Endothelial cell of umbilical vein (primary cell): Measurements from ENCODE around the gene CCBE1. TPM values are rescaled to one million over a fixed set of nuclear protein-coding genes. Genes with fewer than 3 reads are reported as not detected.

ENCODE experiments used
- BruUV-seq: library from RNA; stranded (reverse); fragments of 400-500 nt; replicated peaks from 2 replicates; lab custom pipeline; 2021; lab: Mats Ljungman, UMichigan
- CTCF ChIA-PET: fragments of 300-600, 350-600 bp; sonication (Branson Sonifier 250); formaldehyde crosslinking; loops from one replicate; lab custom pipeline; 2021; ENCODE audit warnings: antibody characterized with exemption, inconsistent platforms; lab: Charles Lee
- POLR2A ChIA-PET: fragments of 300-600, 350-600 bp; sonication (Branson Sonifier 250); formaldehyde crosslinking; loops from one replicate; lab custom pipeline; 2021; ENCODE audit warnings: antibody characterized with exemption, inconsistent platforms; lab: Charles Lee
- DNase-seq: peaks from one replicate; pipeline ENCODE4 v3.0.0-alpha.2; 2011; ENCODE audit warnings: low read depth, low spot score
- FAIRE-seq: peaks from 2 replicates; lab custom pipeline; 2011; peaks lifted over from hg19 to GRCh38; lab: Jason Lieb, UNC
- H2AFZ ChIP-seq: 2 replicates; pipeline ENCODE4 v1.6.0; 2012; ENCODE audit warnings: low read depth, low read length, control low read depth, inconsistent platforms
- H3K27ac ChIP-seq: 2 replicates; pipeline ENCODE4 v1.5.1; 2011; ENCODE audit warnings: low read depth, mild to moderate bottlenecking, control low read depth, low read length, moderate library complexity; ENCODE audit not compliant: insufficient read depth
- H3K27me3 ChIP-seq, 2 experiments: 2 replicates each; pipeline versions ENCODE4 v1.6.0 to v1.6.1; 2011; ENCODE audit warnings: low read length in 2 of 2, mixed read lengths in 1 of 2; ENCODE audit not compliant: control insufficient read depth in 2 of 2, insufficient read depth in 2 of 2
- H3K36me3 ChIP-seq, 2 experiments: 2 replicates in 1 of 2; 3 replicates in 1 of 2; pipeline ENCODE4 v1.5.1; 2011; ENCODE audit warnings: low read length in 2 of 2, mild to moderate bottlenecking in 1 of 2, moderate library complexity in 1 of 2; ENCODE audit not compliant: control insufficient read depth in 2 of 2, insufficient read depth in 2 of 2; ENCODE audit errors: extremely low read depth in 1 of 2
- H3K4me1 ChIP-seq: 3 replicates; pipeline ENCODE4 v1.5.1; 2011; ENCODE audit warnings: mild to moderate bottlenecking, low read length; ENCODE audit not compliant: control insufficient read depth, insufficient read depth; ENCODE audit errors: extremely low read depth
- H3K4me2 ChIP-seq: 2 replicates; pipeline ENCODE4 v1.6.1; 2011; ENCODE audit warnings: low read length, control low read depth, mixed read lengths; ENCODE audit not compliant: insufficient read depth
- H3K4me3 ChIP-seq, 3 experiments: fragments of 200-600 bp in 1 of 3; sonication (generic), shearing (Covaris generic) in 1 of 3; replicated peaks in 1 of 3; 2 replicates each; pipeline ENCODE4 v1.5.1; 2011 to 2016; ENCODE audit warnings: control low read depth in 3 of 3, low read length in 3 of 3, mild to moderate bottlenecking in 2 of 3, inconsistent platforms in 1 of 3, low read depth in 1 of 3, moderate library complexity in 1 of 3; ENCODE audit not compliant: insufficient read depth in 1 of 3
- H3K79me2 ChIP-seq: 2 replicates; pipeline ENCODE4 v1.6.0; 2012; ENCODE audit warnings: low read length, inconsistent platforms; ENCODE audit not compliant: control insufficient read depth, insufficient read depth
- H3K9ac ChIP-seq: replicated peaks from 2 replicates; pipeline ENCODE3; 2011; ENCODE audit warnings: low read length, control low read depth; ENCODE audit not compliant: insufficient read depth; ENCODE audit errors: extremely low read depth
- H3K9me1 ChIP-seq: replicated peaks from 3 replicates; pipeline ENCODE4 v1.6.0; 2011; ENCODE audit warnings: mild to moderate bottlenecking, low read length; ENCODE audit not compliant: control insufficient read depth, insufficient read depth; ENCODE audit errors: extremely low read depth
- H3K9me3 ChIP-seq: replicated peaks from 2 replicates; pipeline ENCODE4 v1.5.1; 2012; ENCODE audit warnings: low read length, inconsistent platforms; ENCODE audit not compliant: control insufficient read depth, insufficient read depth
- H4K20me1 ChIP-seq: replicated peaks from 2 replicates; pipeline ENCODE3; 2011; ENCODE audit warnings: mild to moderate bottlenecking, low read length; ENCODE audit not compliant: control insufficient read depth, insufficient read depth; ENCODE audit errors: extremely low read depth
- CTCF ChIP-seq, 2 donors: IDR thresholded peaks; 1 replicate in 1 of 2; 2 replicates in 1 of 2; pipeline ENCODE4 v1.5.1; 2011; ENCODE audit warnings: low read length in 2 of 2, mild to moderate bottlenecking in 2 of 2, moderate library complexity in 2 of 2, control low read depth in 1 of 2, inconsistent platforms in 1 of 2, low read depth in 1 of 2; ENCODE audit not compliant: insufficient read depth in 1 of 2; ENCODE audit errors: extremely low read depth in 1 of 2
- EZH2 ChIP-seq: IDR thresholded peaks from 2 replicates; pipeline ENCODE4 v1.6.1; 2012; ENCODE audit warnings: borderline replicate concordance, low read depth, mild to moderate bottlenecking, moderate library complexity, low read length, inconsistent platforms; ENCODE audit not compliant: severe bottlenecking
- FOS ChIP-seq: IDR thresholded peaks from 2 replicates; pipeline ENCODE4 v1.6.1; 2011; ENCODE audit warnings: mild to moderate bottlenecking, low read length, moderate library complexity, borderline replicate concordance; ENCODE audit not compliant: insufficient read depth
- GATA2 ChIP-seq: IDR thresholded peaks from 2 replicates; pipeline ENCODE4 v1.7.0; 2011; ENCODE audit warnings: low read depth, mild to moderate bottlenecking, moderate library complexity, mixed read lengths, low read length; ENCODE audit not compliant: insufficient read length, insufficient read depth
- JUN ChIP-seq: IDR thresholded peaks from 2 replicates; pipeline ENCODE4 v1.6.1; 2011; ENCODE audit warnings: borderline replicate concordance, low read depth; ENCODE audit not compliant: insufficient read length, insufficient read depth
- MAX ChIP-seq: IDR thresholded peaks from 2 replicates; pipeline ENCODE4 v1.6.1; 2011; ENCODE audit not compliant: insufficient read depth, insufficient read length
- MYC ChIP-seq: IDR thresholded peaks from one replicate; pipeline ENCODE4 v1.6.1; 2011; ENCODE audit warnings: mild to moderate bottlenecking, low read depth, low read length
- POLR2A ChIP-seq: IDR thresholded peaks from 2 replicates; pipeline ENCODE4 v1.6.1; 2012; ENCODE audit warnings: low read depth, mild to moderate bottlenecking, control low read depth, low read length
- POLR2AphosphoS5 ChIP-seq: IDR thresholded peaks from 2 replicates; pipeline ENCODE4 v1.6.1; 2012; ENCODE audit warnings: low read depth, mild to moderate bottlenecking, control low read depth, low read length, moderate library complexity; ENCODE audit not compliant: insufficient read depth
- dilution Hi-C: fragments of 300-500 bp; cut with MboI; formaldehyde crosslinking; loops from one replicate; pipeline ENCODE4 v1.15.0; 2019; ENCODE audit warnings: low sequenced_read_pairs; ENCODE audit not compliant: extremely low pct_ligation_motif_present
- intact Hi-C: fragments of 100-400 bp; cut with micrococcal nuclease; formaldehyde crosslinking; loops from one replicate; pipeline ENCODE4 v1.10.0; 2022
- polyA plus RNA-seq, 4 experiments: library from polyadenylated mRNA; depleted of rRNA in 3 of 4; stranded (reverse) in 3 of 4; unstranded in 1 of 4; fragments of >200 nt; gene quantifications; 2 replicates each; pipeline versions ENCODE4 v1.2.1 to v1.2.3, GENCODE V29; 2011 to 2012; ENCODE audit warnings: missing spikeins in 1 of 4
- total RNA-seq: library from RNA; stranded (reverse); gene quantifications from 2 replicates; pipeline ENCODE4 v1.2.3, GENCODE V29; 2021

The CCBE1 gene
- total and polyA plus RNA-seq, 2 donors (not counting 3 experiments of a cell fraction or from before 2014, with no cell fraction given): 0.04 TPM; not detected in 1

GRCh38 chr18:59629894-59630293, 67.3 kb downstream of the CCBE1 start:
- Histone ChIP-seq H3K27ac (no peak overlapping the region), H3K9ac (no peak overlapping the region), H3K4me2 (no peak overlapping the region), H3K79me2 (no peaks in the 10 kb centered on the region), H3K9me1 (no peaks in the 10 kb centered on the region), H3K36me3 (no peaks in the 10 kb centered on the region), H3K4me3 (no peak overlapping the region), H3K9me3 (no peaks in the 10 kb centered on the region), H3K4me1 (no peaks in the 10 kb centered on the region), H4K20me1 (no peaks in the 10 kb centered on the region), H2AFZ (no peak overlapping the region), H3K27me3 (peaks cover 0 to 1% of the 10 kb centered on the region in 2 experiments)
- CTCF ChIA-PET: interaction anchor here (2.1 to 7.5 kb wide), 5 partner anchors 9 to 194 kb away, joined by 10 to 573 read pairs (median 110); partner anchors contain the start of gene CCBE1
- POLR2A ChIA-PET: no interaction called here
- no peak for TF ChIP-seq FOS
- no peak for TF ChIP-seq POLR2AphosphoS5
- TF ChIP-seq JUN: no peak
- TF ChIP-seq EZH2: no peak
- TF ChIP-seq MYC: no peak
- TF ChIP-seq MAX: no peak
- TF ChIP-seq POLR2A: no peak
- no peak for TF ChIP-seq GATA2
- TF ChIP-seq CTCF (IDR thresholded peaks at IDR 0.05; ENCODE audit: extremely low read depth in 1 of 2, insufficient read depth in 1 of 2, low read depth in 1 of 2, low read length in 2 of 2): no peak
- intact Hi-C loops (no loop called here), dilution Hi-C loops (no loop called here)
- DNase-seq (no peak), FAIRE-seq (no peak)
- no TSS peak for BruUV-seq
